HG02970 (cell line): ENCODE data around the gene OR4E2.
"Not testable (repeated sequence)": the region's sequence is repeated elsewhere in the genome, so short reads cannot be mapped to it uniquely, and the experiment has no call there.

ENCODE experiments used
- ATAC-seq: cut with Tn5 transposase; IDR thresholded peaks from one replicate; pipeline ENCODE4 v1.9.1; 2021; ENCODE audit warnings: mild to moderate bottlenecking, moderate library complexity, moderate number of reproducible peaks; ENCODE audit not compliant: unreplicated experiment, low FRiP score

Gene OR4E2

GRCh38 chr14:21686468-21686867 is 32.8 kb downstream of the OR4E2 start:
- no peak for ATAC-seq

- no peak for ATAC-seq
These were observed 40.8 kb downstream of the OR4E2 start for GRCh38 chr14:21694425-21694824.

- ATAC-seq = not testable (repeated sequence)
These were observed 44.0 kb downstream of the OR4E2 start for GRCh38 chr14:21697662-21698061.

- ATAC-seq = not testable (repeated sequence)
These were observed 44.9 kb downstream of the OR4E2 start for GRCh38 chr14:21698538-21698937.

GRCh38 chr14:21699551-21699950 is 45.9 kb downstream of the OR4E2 start:
- ATAC-seq = no peak

GRCh38 chr14:21702316-21702715 is 48.7 kb downstream of the OR4E2 start:
- no peak for ATAC-seq

GRCh38 chr14:21703357-21704326 is 50.0 kb downstream of the OR4E2 start:
- no peak for ATAC-seq

- no peak for ATAC-seq
These were observed 50.7 kb downstream of the OR4E2 start for GRCh38 chr14:21704338-21704737.

- ATAC-seq = no peak
These were observed 57.8 kb downstream of the OR4E2 start for GRCh38 chr14:21711360-21711961.

- no peak for ATAC-seq
These were observed 58.4 kb downstream of the OR4E2 start for GRCh38 chr14:21712036-21712435.

GRCh38 chr14:21714318-21714929 is 60.8 kb downstream of the OR4E2 start:
- no peak for ATAC-seq
